Karpas-422 (cell line): ENCODE results near the gene SLC7A7. TPM values are rescaled to one million over a fixed set of nuclear protein-coding genes. Genes with fewer than 3 reads are reported as not detected.
A peak's percentile ranks its signal among the peaks of the same experiment; 100 is the strongest.
"Not testable (repeated sequence)": the region's sequence is repeated elsewhere in the genome, so short reads cannot be mapped to it uniquely, and the experiment has no call there.

ENCODE experiments used
- DNase-seq: peaks from one replicate; pipeline ENCODE4 v3.0.0-alpha.2; 2015
- H2AFZ ChIP-seq: fragments of 200-600 bp; sonication (generic); 2 replicates; pipeline ENCODE4 v1.6.1; 2014; ENCODE audit warnings: antibody characterized with exemption, low read length, mixed read lengths
- H3K27ac ChIP-seq: fragments of 200-600 bp; sonication (generic); 2 replicates; pipeline ENCODE4 v1.5.1; 2014; ENCODE audit warnings: mild to moderate bottlenecking, low read length, moderate library complexity
- H3K27me3 ChIP-seq: fragments of 200-600 bp; sonication (generic); 2 replicates; pipeline ENCODE4 v1.6.1; 2014; ENCODE audit warnings: low read length, mixed read lengths
- H3K36me3 ChIP-seq: fragments of 200-600 bp; sonication (generic); 2 replicates; pipeline ENCODE4 v1.6.1; 2014; ENCODE audit warnings: low read length, mixed read lengths; ENCODE audit not compliant: insufficient read depth
- H3K4me1 ChIP-seq: fragments of 200-600 bp; sonication (generic); 2 replicates; pipeline ENCODE4 v1.6.1; 2014; ENCODE audit warnings: mild to moderate bottlenecking, low read length, mixed read lengths
- H3K4me2 ChIP-seq: fragments of 200-600 bp; sonication (generic); 2 replicates; pipeline ENCODE4 v1.6.1; 2014; ENCODE audit warnings: low read length, low read depth, mild to moderate bottlenecking; ENCODE audit not compliant: poor library complexity, severe bottlenecking
- H3K4me3 ChIP-seq: fragments of 200-600 bp; sonication (generic); 2 replicates; pipeline ENCODE4 v1.5.1; 2014; ENCODE audit warnings: mild to moderate bottlenecking, antibody characterized with exemption, low read length, mixed read lengths
- H3K79me2 ChIP-seq: fragments of 200-600 bp; sonication (generic); 2 replicates; pipeline ENCODE4 v1.6.1; 2014; ENCODE audit warnings: mild to moderate bottlenecking, low read length, mixed read lengths
- H3K9ac ChIP-seq: fragments of 200-600 bp; sonication (generic); 2 replicates; pipeline ENCODE4 v1.6.0; 2014; ENCODE audit warnings: low read length
- H3K9me2 ChIP-seq: fragments of 200-600 bp; sonication (generic), shearing (Covaris generic); replicated peaks from 2 replicates; pipeline ENCODE4 v1.6.0; 2014; ENCODE audit warnings: mild to moderate bottlenecking, low read length, moderate library complexity; ENCODE audit not compliant: insufficient read depth
- H3K9me3 ChIP-seq: fragments of 300-700, 200-600 bp; sonication (generic); 2 replicates; pipeline ENCODE4 v1.6.1; 2014; ENCODE audit warnings: low read length, mixed read lengths
- H4K20me1 ChIP-seq: fragments of 200-600 bp; sonication (generic); 2 replicates; pipeline ENCODE4 v1.6.1; 2014; ENCODE audit warnings: mild to moderate bottlenecking, antibody characterized with exemption, low read length, low read depth; ENCODE audit not compliant: insufficient read depth
- total RNA-seq: library from RNA; depleted of rRNA; stranded (reverse); fragments of >200 nt; shearing (Covaris generic); gene quantifications from 2 replicates; pipeline ENCODE4 v1.2.3, GENCODE V29; 2014; ENCODE audit warnings: low replicate concordance

Gene SLC7A7
- total RNA-seq, 1 experiment from 2014 or later, result 3.5 TPM

- no peak overlapping the region for H3K4me3 ChIP-seq
- no peak overlapping the region for H3K4me2 ChIP-seq
- no peaks in the 10 kb centered on the region for H3K9me2 ChIP-seq
- no peaks in the 10 kb centered on the region for H3K36me3 ChIP-seq
- H3K27me3 ChIP-seq, result no peaks in the 10 kb centered on the region
- H3K4me1 ChIP-seq, result peaks cover 45% of the 10 kb centered on the region
- H2AFZ ChIP-seq, result no peak overlapping the region
- no peaks in the 10 kb centered on the region for H3K9me3 ChIP-seq
- no peaks in the 10 kb centered on the region for H4K20me1 ChIP-seq
- no peak overlapping the region for H3K27ac ChIP-seq
- H3K9ac ChIP-seq, result no peak overlapping the region
- no peaks in the 10 kb centered on the region for H3K79me2 ChIP-seq
- no peak for DNase-seq
Observed at GRCh38 chr14:22793976-22794375, 21.3 kb downstream of the SLC7A7 start.

GRCh38 chr14:22793550-22793949 lies 21.7 kb downstream of the SLC7A7 start:
- H3K4me3 ChIP-seq, H3K9me2 ChIP-seq, H3K27ac ChIP-seq, H2AFZ ChIP-seq, H3K9me3 ChIP-seq, H4K20me1 ChIP-seq, H3K9ac ChIP-seq, H3K79me2 ChIP-seq, H3K27me3 ChIP-seq, DNase-seq, H3K4me2 ChIP-seq, H3K36me3 ChIP-seq: not testable (repeated sequence)
- H3K4me1 ChIP-seq, result peaks cover 45% of the 10 kb centered on the region

GRCh38 chr14:22792158-22792557 lies 23.1 kb downstream of the SLC7A7 start:
- no peaks in the 10 kb centered on the region for H3K27me3 ChIP-seq
- no peak overlapping the region for H2AFZ ChIP-seq
- no peak for DNase-seq
- H3K36me3 ChIP-seq, result no peaks in the 10 kb centered on the region
- H3K9me3 ChIP-seq, result no peaks in the 10 kb centered on the region
- no peaks in the 10 kb centered on the region for H3K9me2 ChIP-seq
- H3K9ac ChIP-seq, result no peak overlapping the region
- H4K20me1 ChIP-seq, result no peaks in the 10 kb centered on the region
- no peak overlapping the region for H3K4me2 ChIP-seq
- H3K4me3 ChIP-seq, result no peak overlapping the region
- peaks cover 34% of the 10 kb centered on the region for H3K4me1 ChIP-seq
- H3K79me2 ChIP-seq, result no peaks in the 10 kb centered on the region
- no peak overlapping the region for H3K27ac ChIP-seq

- H2AFZ ChIP-seq, result peak overlapping the region; percentile 13; the same call in 1 of the 2 replicates
- no peaks in the 10 kb centered on the region for H3K36me3 ChIP-seq
- H3K9ac ChIP-seq, result no peak overlapping the region
- no peak overlapping the region for H3K4me2 ChIP-seq
- H3K4me3 ChIP-seq, result no peak overlapping the region
- no peak overlapping the region for H3K27ac ChIP-seq
- H3K79me2 ChIP-seq, result no peaks in the 10 kb centered on the region
- H3K9me3 ChIP-seq, result no peaks in the 10 kb centered on the region
- no peaks in the 10 kb centered on the region for H3K9me2 ChIP-seq
- no peaks in the 10 kb centered on the region for H3K27me3 ChIP-seq
- peaks cover 34% of the 10 kb centered on the region for H3K4me1 ChIP-seq
- H4K20me1 ChIP-seq, result no peaks in the 10 kb centered on the region
- no peak for DNase-seq
Observed at GRCh38 chr14:22791301-22791700, 23.9 kb downstream of the SLC7A7 start.

GRCh38 chr14:22786685-22787084 lies 28.6 kb downstream of the SLC7A7 start:
- H3K27ac ChIP-seq, result no peak overlapping the region
- H3K4me1 ChIP-seq, result peaks cover 22% of the 10 kb centered on the region
- H3K9ac ChIP-seq, result no peak overlapping the region

GRCh38 chr14:22781301-22781991 lies 33.8 kb downstream of the SLC7A7 start:
- no peak overlapping the region for H3K4me3 ChIP-seq
- no peaks in the 10 kb centered on the region for H3K27me3 ChIP-seq
- H3K9me3 ChIP-seq, result no peaks in the 10 kb centered on the region
- H3K4me1 ChIP-seq, result no peaks in the 10 kb centered on the region
- H3K36me3 ChIP-seq, result no peaks in the 10 kb centered on the region
- H3K27ac ChIP-seq, result no peak overlapping the region
- no peak for DNase-seq
- no peaks in the 10 kb centered on the region for H3K79me2 ChIP-seq
- H2AFZ ChIP-seq, result no peak overlapping the region
- H3K9ac ChIP-seq, result no peak overlapping the region
- H3K4me2 ChIP-seq, result no peak overlapping the region
- no peaks in the 10 kb centered on the region for H4K20me1 ChIP-seq
- no peaks in the 10 kb centered on the region for H3K9me2 ChIP-seq

More at GRCh38 chr14:22786685-22787084, 28.6 kb downstream of the SLC7A7 start:
- H4K20me1 ChIP-seq, result no peaks in the 10 kb centered on the region
- H2AFZ ChIP-seq, result no peak overlapping the region
- no peaks in the 10 kb centered on the region for H3K9me3 ChIP-seq
- H3K9me2 ChIP-seq, result no peaks in the 10 kb centered on the region
- H3K4me2 ChIP-seq, result no peak overlapping the region
- H3K4me3 ChIP-seq, result no peak overlapping the region
- no peak for DNase-seq
- no peaks in the 10 kb centered on the region for H3K79me2 ChIP-seq
- H3K36me3 ChIP-seq, result no peaks in the 10 kb centered on the region
- H3K27me3 ChIP-seq, result no peaks in the 10 kb centered on the region

- Histone ChIP-seq H3K27ac (no peak overlapping the region), H3K4me3 (no peak overlapping the region), H3K36me3 (no peaks in the 10 kb centered on the region), H4K20me1 (no peaks in the 10 kb centered on the region), H3K79me2 (no peaks in the 10 kb centered on the region), H3K9ac (no peak overlapping the region), H2AFZ (no peak overlapping the region), H3K4me2 (no peak overlapping the region), H3K27me3 (no peaks in the 10 kb centered on the region), H3K4me1 (no peaks in the 10 kb centered on the region), H3K9me3 (no peaks in the 10 kb centered on the region), H3K9me2 (no peaks in the 10 kb centered on the region)
- no peak for DNase-seq
Observed at GRCh38 chr14:22780941-22781300, 34.3 kb downstream of the SLC7A7 start.

GRCh38 chr14:22780105-22780679 lies 35.0 kb downstream of the SLC7A7 start:
- H3K27ac ChIP-seq, result no peak overlapping the region
- H3K4me2 ChIP-seq, result no peak overlapping the region
- no peak overlapping the region for H2AFZ ChIP-seq
- H3K27me3 ChIP-seq, result no peaks in the 10 kb centered on the region
- no peaks in the 10 kb centered on the region for H3K4me1 ChIP-seq
- H3K36me3 ChIP-seq, result no peaks in the 10 kb centered on the region
- no peak overlapping the region for H3K4me3 ChIP-seq
- no peaks in the 10 kb centered on the region for H3K9me2 ChIP-seq
- DNase-seq, result no peak
- no peaks in the 10 kb centered on the region for H3K9me3 ChIP-seq
- no peak overlapping the region for H3K9ac ChIP-seq
- no peaks in the 10 kb centered on the region for H4K20me1 ChIP-seq
- H3K79me2 ChIP-seq, result no peaks in the 10 kb centered on the region
